Kidney glomerular epithelial cell (primary cell): ENCODE measurements around the gene HDAC4.
"Not testable (repeated sequence)": the region's sequence is repeated elsewhere in the genome, so short reads cannot be mapped to it uniquely, and the experiment has no call there.

ENCODE experiments used
- DNase-seq: peaks from one replicate; lab custom pipeline; 2025; lab: John Stamatoyannopoulos, UW

HDAC4 gene

GRCh38 chr2:239042551-239043320, 358.1 kb downstream of the HDAC4 start:
- DNase-seq, result no peak

GRCh38 chr2:239042046-239042445, 358.8 kb downstream of the HDAC4 start:
- DNase-seq, result no peak

- DNase-seq, result no peak
These were observed 359.8 kb downstream of the HDAC4 start for GRCh38 chr2:239041062-239041461.

GRCh38 chr2:239040152-239040761, 360.6 kb downstream of the HDAC4 start:
- no peak for DNase-seq

- no peak for DNase-seq
These were observed 361.4 kb downstream of the HDAC4 start for GRCh38 chr2:239039479-239039861.

GRCh38 chr2:239038773-239039478, 361.9 kb downstream of the HDAC4 start:
- no peak for DNase-seq

- DNase-seq, result not testable (repeated sequence)
These were observed 362.5 kb downstream of the HDAC4 start for GRCh38 chr2:239038284-239038683.

GRCh38 chr2:239037559-239037910, 363.3 kb downstream of the HDAC4 start:
- DNase-seq, result no peak

GRCh38 chr2:239036819-239037558, 363.8 kb downstream of the HDAC4 start:
- DNase-seq, result no peak

GRCh38 chr2:239035997-239036731, 364.7 kb downstream of the HDAC4 start:
- no peak for DNase-seq

GRCh38 chr2:239035361-239035814, 365.4 kb downstream of the HDAC4 start:
- peak; percentile 7 for DNase-seq

GRCh38 chr2:239034561-239035341, 366.1 kb downstream of the HDAC4 start:
- DNase-seq, result no peak

- DNase-seq, result no peak
These were observed 366.8 kb downstream of the HDAC4 start for GRCh38 chr2:239033801-239034560.

- no peak for DNase-seq
These were observed 370.9 kb downstream of the HDAC4 start for GRCh38 chr2:239029958-239030357.

GRCh38 chr2:239028253-239028619, 372.6 kb downstream of the HDAC4 start:
- no peak for DNase-seq

- DNase-seq, result no peak
These were observed 373.2 kb downstream of the HDAC4 start for GRCh38 chr2:239027391-239028252.

GRCh38 chr2:239026711-239027361, 374.0 kb downstream of the HDAC4 start:
- no peak for DNase-seq

GRCh38 chr2:239025951-239026461, 374.8 kb downstream of the HDAC4 start:
- no peak for DNase-seq
